ENCODE data around the gene ACCS. TPM values are rescaled to one million over a fixed set of nuclear protein-coding genes. Genes with fewer than 3 reads are reported as not detected.

ACCS gene, protein sequence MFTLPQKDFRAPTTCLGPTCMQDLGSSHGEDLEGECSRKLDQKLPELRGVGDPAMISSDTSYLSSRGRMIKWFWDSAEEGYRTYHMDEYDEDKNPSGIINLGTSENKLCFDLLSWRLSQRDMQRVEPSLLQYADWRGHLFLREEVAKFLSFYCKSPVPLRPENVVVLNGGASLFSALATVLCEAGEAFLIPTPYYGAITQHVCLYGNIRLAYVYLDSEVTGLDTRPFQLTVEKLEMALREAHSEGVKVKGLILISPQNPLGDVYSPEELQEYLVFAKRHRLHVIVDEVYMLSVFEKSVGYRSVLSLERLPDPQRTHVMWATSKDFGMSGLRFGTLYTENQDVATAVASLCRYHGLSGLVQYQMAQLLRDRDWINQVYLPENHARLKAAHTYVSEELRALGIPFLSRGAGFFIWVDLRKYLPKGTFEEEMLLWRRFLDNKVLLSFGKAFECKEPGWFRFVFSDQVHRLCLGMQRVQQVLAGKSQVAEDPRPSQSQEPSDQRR
- polyA plus RNA-seq (2011; rRNA removed) (21.7 and 29.0 TPM in 2 replicates), polyA plus RNA-seq (2017; fragmentation: RNase III; extraction: RNeasy Plus Mini Kit Qiagen cat#74134 plus additional on column Dnase treatment) (22.7 to 31.8 TPM (median 24.9 TPM) in 3 replicates), polyA minus RNA-seq (2011; rRNA and poly(A)+ RNA removed) (18.4 and 22.0 TPM in 2 replicates)
- polyA plus RNA-seq (2012; cell fraction: cytosol; rRNA removed): 15.0 and 17.1 TPM in 2 replicates
- polyA plus RNA-seq (2012; cell fraction: nucleus; rRNA removed): 163 and 183 TPM in 2 replicates

GRCh38 chr11:44065841-44066731 is at the start of gene ACCS:
Gene ACCS, plus strand, starts transcription at chr11:44066270. Its CDS starts 1,358 bp downstream, at chr11:44067628.
- CTCF ChIA-PET: interaction anchor here (0.7 to 1.4 kb wide), 12 partner anchors 9 to 181 kb away, joined by 3 to 11 read pairs (median 4); no protein-coding TSS in a partner anchor
- Histone ChIP-seq H3K4me2 (peak within 1 kb of the TSS; percentile 71), H3K4me3 (peak within 1 kb of the TSS; percentile 75), H3K27ac (peak within 1 kb of the TSS; percentile 93 to 97), H3K9me3 (no peaks in the 10 kb centered on the region), H3K4me1 (peaks cover 10% of the 10 kb centered on the region; the same call in 1 of the 3 replicates)
- POLR2A ChIA-PET: interaction anchor here (0.7 to 1.5 kb wide), 3 partner anchors 18 to 160 kb away, joined by 3 to 5 read pairs (median 5); no protein-coding TSS in a partner anchor
- peak; percentile 73 for FAIRE-seq
- DNase-seq (ENCODE audit: low read depth in 1 of 2, low spot score in 1 of 2): peak; percentile 90 to 97
- under 1% methylated on average over 44 of the region's 70 CpGs for WGBS (ENCODE audit: missing lambda C conversion rate)
- ATAC-seq: peak; percentile 94 to 99
- TF ChIP-seq ZSCAN20 (CRISPR knock-in tag; IDR thresholded peaks at IDR 0.05): no peak
- no peak for TF ChIP-seq RCOR1 (IDR thresholded peaks at IDR 0.05; ENCODE audit: low read depth, low read length)
- no peak for TF ChIP-seq HOXB5 (CRISPR knock-in tag; IDR thresholded peaks at IDR 0.05)
- no peak for TF ChIP-seq BHLHE40 (IDR thresholded peaks at IDR 0.05; ENCODE audit: low read depth, low read length)
- TF ChIP-seq, protein P1, sequence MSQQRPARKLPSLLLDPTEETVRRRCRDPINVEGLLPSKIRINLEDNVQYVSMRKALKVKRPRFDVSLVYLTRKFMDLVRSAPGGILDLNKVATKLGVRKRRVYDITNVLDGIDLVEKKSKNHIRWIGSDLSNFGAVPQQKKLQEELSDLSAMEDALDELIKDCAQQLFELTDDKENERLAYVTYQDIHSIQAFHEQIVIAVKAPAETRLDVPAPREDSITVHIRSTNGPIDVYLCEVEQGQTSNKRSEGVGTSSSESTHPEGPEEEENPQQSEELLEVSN (IDR thresholded peaks at IDR 0.05; ENCODE audit: borderline replicate concordance, low read depth): peak; percentile 77
- TF ChIP-seq CBX8 (IDR thresholded peaks at IDR 0.05): no peak
- TF ChIP-seq JUNB (IDR thresholded peaks at IDR 0.05): no peak
- TF ChIP-seq, protein P2, sequence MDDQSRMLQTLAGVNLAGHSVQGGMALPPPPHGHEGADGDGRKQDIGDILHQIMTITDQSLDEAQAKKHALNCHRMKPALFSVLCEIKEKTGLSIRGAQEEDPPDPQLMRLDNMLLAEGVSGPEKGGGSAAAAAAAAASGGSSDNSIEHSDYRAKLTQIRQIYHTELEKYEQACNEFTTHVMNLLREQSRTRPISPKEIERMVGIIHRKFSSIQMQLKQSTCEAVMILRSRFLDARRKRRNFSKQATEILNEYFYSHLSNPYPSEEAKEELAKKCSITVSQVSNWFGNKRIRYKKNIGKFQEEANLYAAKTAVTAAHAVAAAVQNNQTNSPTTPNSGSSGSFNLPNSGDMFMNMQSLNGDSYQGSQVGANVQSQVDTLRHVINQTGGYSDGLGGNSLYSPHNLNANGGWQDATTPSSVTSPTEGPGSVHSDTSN (IDR thresholded peaks at IDR 0.05): no peak
- peak; percentile 90 for TF ChIP-seq REST (IDR thresholded peaks at IDR 0.05)
- TF ChIP-seq MAFK (IDR thresholded peaks at IDR 0.05; ENCODE audit: partially characterized antibody): no peak
- no peak for TF ChIP-seq FOSL2 (IDR thresholded peaks at IDR 0.05)
- TF ChIP-seq FOSL2 (CRISPR knock-in tag; IDR thresholded peaks at IDR 0.05): peak; percentile 27; the same call in 1 of the 2 replicates
- no peak for TF ChIP-seq HES2 (IDR thresholded peaks at IDR 0.05)
- no peak for TF ChIP-seq EHMT2 (IDR thresholded peaks at IDR 0.05; ENCODE audit: low read depth)
- no peak for TF ChIP-seq ESRRA (IDR thresholded peaks at IDR 0.05; ENCODE audit: borderline replicate concordance, low read length)
- 0 out of 2 replicates have a peak, but pooled peaks have one; percentile 27 for TF ChIP-seq CHD4 (IDR thresholded peaks at IDR 0.05; ENCODE audit: borderline replicate concordance)
- TF ChIP-seq KDM5A (IDR thresholded peaks at IDR 0.05): no peak
- no peak for TF ChIP-seq FOSB (CRISPR knock-in tag; IDR thresholded peaks at IDR 0.05)
- TF ChIP-seq CBX2 (IDR thresholded peaks at IDR 0.05; ENCODE audit: borderline replicate concordance, low read depth): no peak
- no peak for TF ChIP-seq RFX5 (IDR thresholded peaks at IDR 0.05)
- TF ChIP-seq GATA3 (IDR thresholded peaks at IDR 0.05; ENCODE audit: borderline replicate concordance): peak; percentile 42; the same call in 1 of the 2 replicates
- TF ChIP-seq TP53 (CRISPR knock-in tag; IDR thresholded peaks at IDR 0.05): no peak
- peak; percentile 41; the same call in 1 of the 2 replicates for TF ChIP-seq HOXB13 (CRISPR knock-in tag; IDR thresholded peaks at IDR 0.05; ENCODE audit: low read depth)
- TF ChIP-seq POLR2A (IDR thresholded peaks at IDR 0.05; ENCODE audit: low read length): peak; percentile 70
- TF ChIP-seq ZFP36 (IDR thresholded peaks at IDR 0.05; ENCODE audit: borderline replicate concordance, partially characterized antibody): no peak
- TF ChIP-seq EHF (CRISPR knock-in tag; IDR thresholded peaks at IDR 0.05): no peak
- TF ChIP-seq NPAS2 (CRISPR knock-in tag; IDR thresholded peaks at IDR 0.05; ENCODE audit: borderline replicate concordance): peak; percentile 68
- TF ChIP-seq HDAC2 (IDR thresholded peaks at IDR 0.05): no peak
- peak; percentile 62; the same call in 2 of the 3 replicates for TF ChIP-seq BCL3 (IDR thresholded peaks at IDR 0.05)
- no peak for TF ChIP-seq HEYL (CRISPR knock-in tag; IDR thresholded peaks at IDR 0.05)
- TF ChIP-seq SREBF2 (IDR thresholded peaks at IDR 0.05): no peak
- TF ChIP-seq EP300 (IDR thresholded peaks at IDR 0.05): no peak
